Measurements from ENCODE around the gene ASH1L.
"Not testable (repeated sequence)": the region's sequence is repeated elsewhere in the genome, so short reads cannot be mapped to it uniquely, and the experiment has no call there.

ASH1L gene

GRCh38 chr1:155342842-155343241 lies 219.8 kb downstream of the ASH1L start:
- DNase-seq (ENCODE audit: extremely low spot score), result no peak
- ChIA-PET POLR2A (no interaction called here), CTCF (no interaction called here)
- TF ChIP-seq SP1 (IDR thresholded peaks at IDR 0.05), result no peak
- no peak for TF ChIP-seq SUZ12 (IDR thresholded peaks at IDR 0.05)
- TF ChIP-seq BHLHE40 (IDR thresholded peaks at IDR 0.05; ENCODE audit: borderline replicate concordance), result no peak
- TF ChIP-seq HDGF (IDR thresholded peaks at IDR 0.05; ENCODE audit: borderline replicate concordance), result no peak
- TF ChIP-seq LEF1 (IDR thresholded peaks at IDR 0.05; ENCODE audit: borderline replicate concordance), result no peak
- no peak for TF ChIP-seq FOXM1 (IDR thresholded peaks at IDR 0.05; ENCODE audit: borderline replicate concordance)
- TF ChIP-seq FOXA1 (IDR thresholded peaks at IDR 0.05), result no peak
- TF ChIP-seq L3MBTL2 (conservative IDR thresholded peaks at IDR 0.05), result no peak

- DNase-seq (ENCODE audit: extremely low spot score), result no peak
- ChIA-PET CTCF (interaction anchor here (1.1 kb wide), 1 partner anchor 16 kb away, joined by 3 read pairs; no protein-coding TSS in a partner anchor), POLR2A (no interaction called here)
- no peak for TF ChIP-seq PKNOX1 (IDR thresholded peaks at IDR 0.05)
- TF ChIP-seq HDGF (IDR thresholded peaks at IDR 0.05; ENCODE audit: borderline replicate concordance), result no peak
- TF ChIP-seq L3MBTL2 (conservative IDR thresholded peaks at IDR 0.05), result no peak
- TF ChIP-seq SUZ12 (IDR thresholded peaks at IDR 0.05), result no peak
- TF ChIP-seq ELF4 (IDR thresholded peaks at IDR 0.05), result no peak
- no peak for TF ChIP-seq ARNT (IDR thresholded peaks at IDR 0.05)
- TF ChIP-seq FOXK2 (IDR thresholded peaks at IDR 0.05), result no peak
- TF ChIP-seq FOXM1 (IDR thresholded peaks at IDR 0.05; ENCODE audit: borderline replicate concordance), result no peak
- TF ChIP-seq FOXA1 (IDR thresholded peaks at IDR 0.05), result no peak
- TF ChIP-seq ZNF384 (IDR thresholded peaks at IDR 0.05), result no peak
These were observed 223.0 kb downstream of the ASH1L start for GRCh38 chr1:155339515-155340097.

GRCh38 chr1:155334962-155335361 lies 227.6 kb downstream of the ASH1L start:
- no peak for TF ChIP-seq ELF4 (IDR thresholded peaks at IDR 0.05)
- CTCF ChIA-PET, result no interaction called here
- no peak for DNase-seq (ENCODE audit: extremely low spot score)
- POLR2A ChIA-PET, result interaction anchor here (0.6 to 1.2 kb wide), 2 partner anchors 10 to 11 kb away, joined by 3 read pairs; no protein-coding TSS in a partner anchor

- ChIA-PET CTCF (no interaction called here), POLR2A (no interaction called here)
These were observed 232.5 kb downstream of the ASH1L start for GRCh38 chr1:155329980-155330598.

GRCh38 chr1:155328856-155329255 lies 233.7 kb downstream of the ASH1L start:
- CTCF ChIA-PET, result interaction anchor here (0.7 kb wide), 1 partner anchor 56 kb away, joined by 3 read pairs; no protein-coding TSS in a partner anchor
- DNase-seq (ENCODE audit: extremely low spot score), result not testable (repeated sequence)
- POLR2A ChIA-PET, result interaction anchor here (0.6 to 0.7 kb wide), 2 partner anchors 23 to 578 kb away, joined by 3 to 4 read pairs; no protein-coding TSS in a partner anchor

More at GRCh38 chr1:155329980-155330598, 232.5 kb downstream of the ASH1L start:
- TF ChIP-seq FOXA1 (IDR thresholded peaks at IDR 0.05), result no peak
- no peak for DNase-seq (ENCODE audit: extremely low spot score)

GRCh38 chr1:155327981-155328380 lies 234.6 kb downstream of the ASH1L start:
- TF ChIP-seq SUZ12 (IDR thresholded peaks at IDR 0.05) (no peak), FOXK2 (IDR thresholded peaks at IDR 0.05) (no peak), FOXM1 (IDR thresholded peaks at IDR 0.05; ENCODE audit: borderline replicate concordance) (no peak), HDGF (IDR thresholded peaks at IDR 0.05; ENCODE audit: borderline replicate concordance) (no peak), LEF1 (IDR thresholded peaks at IDR 0.05; ENCODE audit: borderline replicate concordance) (no peak), BHLHE40 (IDR thresholded peaks at IDR 0.05; ENCODE audit: borderline replicate concordance) (no peak), ARNT (IDR thresholded peaks at IDR 0.05) (no peak), CTBP1 (IDR thresholded peaks at IDR 0.05; ENCODE audit: borderline replicate concordance) (no peak), TARDBP (IDR thresholded peaks at IDR 0.05) (no peak), SP1 (IDR thresholded peaks at IDR 0.05) (no peak), PKNOX1 (IDR thresholded peaks at IDR 0.05) (no peak), ELF4 (IDR thresholded peaks at IDR 0.05) (no peak), FOXA1 (IDR thresholded peaks at IDR 0.05) (no peak), NFRKB (IDR thresholded peaks at IDR 0.05) (no peak), L3MBTL2 (conservative IDR thresholded peaks at IDR 0.05) (no peak)
- CTCF ChIA-PET, result no interaction called here
- POLR2A ChIA-PET, result interaction anchor here (0.6 kb wide), 1 partner anchor 109 kb away, joined by 3 read pairs; no protein-coding TSS in a partner anchor
- DNase-seq (ENCODE audit: extremely low spot score), result no peak

GRCh38 chr1:155326631-155327037 lies 236.0 kb downstream of the ASH1L start:
- CTCF ChIA-PET, result interaction anchor here (7.5 kb wide), 1 partner anchor 75 kb away, joined by 62 read pairs; no protein-coding TSS in a partner anchor
- no peak for TF ChIP-seq PKNOX1 (IDR thresholded peaks at IDR 0.05)
- no peak for TF ChIP-seq ELF4 (IDR thresholded peaks at IDR 0.05)
- no peak for TF ChIP-seq ARNT (IDR thresholded peaks at IDR 0.05)
- no peak for TF ChIP-seq ZNF384 (IDR thresholded peaks at IDR 0.05)
- no peak for TF ChIP-seq CTBP1 (IDR thresholded peaks at IDR 0.05; ENCODE audit: borderline replicate concordance)
- no peak for TF ChIP-seq LEF1 (IDR thresholded peaks at IDR 0.05; ENCODE audit: borderline replicate concordance)
- TF ChIP-seq NFRKB (IDR thresholded peaks at IDR 0.05), result no peak
- no peak for TF ChIP-seq FOXA1 (IDR thresholded peaks at IDR 0.05)
- TF ChIP-seq FOXM1 (IDR thresholded peaks at IDR 0.05; ENCODE audit: borderline replicate concordance), result no peak
- TF ChIP-seq TARDBP (IDR thresholded peaks at IDR 0.05), result no peak
- TF ChIP-seq SUZ12 (IDR thresholded peaks at IDR 0.05), result no peak
- no peak for TF ChIP-seq L3MBTL2 (conservative IDR thresholded peaks at IDR 0.05)
- no peak for TF ChIP-seq FOXK2 (IDR thresholded peaks at IDR 0.05)
- TF ChIP-seq HDGF (IDR thresholded peaks at IDR 0.05; ENCODE audit: borderline replicate concordance), result no peak
- no peak for TF ChIP-seq SP1 (IDR thresholded peaks at IDR 0.05)
- no peak for TF ChIP-seq BHLHE40 (IDR thresholded peaks at IDR 0.05; ENCODE audit: borderline replicate concordance)
- POLR2A ChIA-PET, result interaction anchor here (1.1 to 6.0 kb wide), 2 partner anchors 83 to 236 kb away, joined by 4 to 43 read pairs; partner anchors contain the start of gene ASH1L
- no peak for DNase-seq (ENCODE audit: extremely low spot score)
